Measurements from ENCODE around the gene COPRS.

Gene COPRS

GRCh38 chr17:31807846-31808245 is 51.2 kb downstream of the COPRS start:
- Histone ChIP-seq H2AFZ (no peak overlapping the region), H3K27ac (no peak overlapping the region), H3K27me3 (ENCODE audit: control insufficient read depth, insufficient read depth, low read length) (no peaks in the 10 kb centered on the region), H3K9ac (no peak overlapping the region), H3K9me3 (ENCODE audit: control insufficient read depth, low read length) (no peaks in the 10 kb centered on the region), H3K4me2 (ENCODE audit: low read length) (no peak overlapping the region), H3K4me1 (no peaks in the 10 kb centered on the region), H3K4me3 (ENCODE audit: low read depth, low read length) (no peak overlapping the region), H3K79me2 (no peaks in the 10 kb centered on the region), H3K36me3 (ENCODE audit: control insufficient read depth, insufficient read depth, low read length) (no peaks in the 10 kb centered on the region)
- TF ChIP-seq CTCF (IDR thresholded peaks at IDR 0.05) = no peak

- TF ChIP-seq CTCF (IDR thresholded peaks at IDR 0.05) = no peak
Measured at GRCh38 chr17:31806921-31807320, 52.1 kb downstream of the COPRS start.

GRCh38 chr17:31803494-31804213 is 55.4 kb downstream of the COPRS start:
- peak overlapping the region; percentile 35 for H2AFZ ChIP-seq
- no peak overlapping the region for H3K4me3 ChIP-seq (ENCODE audit: low read depth, low read length)
- no peaks in the 10 kb centered on the region for H3K79me2 ChIP-seq
- H3K27ac ChIP-seq = no peak overlapping the region
- no peaks in the 10 kb centered on the region for H3K4me1 ChIP-seq
- no peaks in the 10 kb centered on the region for H3K27me3 ChIP-seq (ENCODE audit: control insufficient read depth, insufficient read depth, low read length)
- H3K4me2 ChIP-seq (ENCODE audit: low read length) = no peak overlapping the region
- no peak overlapping the region for H3K9ac ChIP-seq
- H3K36me3 ChIP-seq (ENCODE audit: control insufficient read depth, insufficient read depth, low read length) = no peaks in the 10 kb centered on the region
- no peaks in the 10 kb centered on the region for H3K9me3 ChIP-seq (ENCODE audit: control insufficient read depth, low read length)
- no peak for TF ChIP-seq CTCF (IDR thresholded peaks at IDR 0.05)

More at GRCh38 chr17:31806921-31807320, 52.1 kb downstream of the COPRS start:
- Histone ChIP-seq H3K79me2 (no peaks in the 10 kb centered on the region), H3K4me1 (no peaks in the 10 kb centered on the region), H3K9ac (no peak overlapping the region), H3K36me3 (ENCODE audit: control insufficient read depth, insufficient read depth, low read length) (no peaks in the 10 kb centered on the region), H3K9me3 (ENCODE audit: control insufficient read depth, low read length) (no peaks in the 10 kb centered on the region), H2AFZ (no peak overlapping the region), H3K27ac (no peak overlapping the region), H3K27me3 (ENCODE audit: control insufficient read depth, insufficient read depth, low read length) (no peaks in the 10 kb centered on the region), H3K4me2 (ENCODE audit: low read length) (no peak overlapping the region), H3K4me3 (ENCODE audit: low read depth, low read length) (no peak overlapping the region)

GRCh38 chr17:31802502-31802901 is 56.5 kb downstream of the COPRS start:
- H3K27ac ChIP-seq = no peak overlapping the region

More at GRCh38 chr17:31802502-31802901, 56.5 kb downstream of the COPRS start:
- H3K4me1 ChIP-seq = no peaks in the 10 kb centered on the region
- TF ChIP-seq CTCF (IDR thresholded peaks at IDR 0.05) = no peak
- no peak overlapping the region for H3K9ac ChIP-seq
- H3K4me3 ChIP-seq (ENCODE audit: low read depth, low read length) = no peak overlapping the region
- H3K9me3 ChIP-seq (ENCODE audit: control insufficient read depth, low read length) = no peaks in the 10 kb centered on the region
- no peak overlapping the region for H2AFZ ChIP-seq
- no peak overlapping the region for H3K4me2 ChIP-seq (ENCODE audit: low read length)
- no peaks in the 10 kb centered on the region for H3K36me3 ChIP-seq (ENCODE audit: control insufficient read depth, insufficient read depth, low read length)
- H3K79me2 ChIP-seq = no peaks in the 10 kb centered on the region
- no peaks in the 10 kb centered on the region for H3K27me3 ChIP-seq (ENCODE audit: control insufficient read depth, insufficient read depth, low read length)

Data from parathyroid adenoma (tissue), 2 donors.